Skeletal muscle cell (primary cell): ENCODE data around the gene LKAAEAR1.
"Not testable (repeated sequence)": the region's sequence is repeated elsewhere in the genome, so short reads cannot be mapped to it uniquely, and the experiment has no call there.

Experiments
- DNase-seq: peaks from one replicate; pipeline ENCODE4 v3.0.0-alpha.2; 2010; ENCODE audit warnings: low read depth
- H3K4me3 ChIP-seq: 2 replicates; pipeline ENCODE4 v1.5.1; 2011; ENCODE audit warnings: low read depth, mild to moderate bottlenecking, control low read depth, low read length, moderate library complexity

Gene LKAAEAR1

DNA sequence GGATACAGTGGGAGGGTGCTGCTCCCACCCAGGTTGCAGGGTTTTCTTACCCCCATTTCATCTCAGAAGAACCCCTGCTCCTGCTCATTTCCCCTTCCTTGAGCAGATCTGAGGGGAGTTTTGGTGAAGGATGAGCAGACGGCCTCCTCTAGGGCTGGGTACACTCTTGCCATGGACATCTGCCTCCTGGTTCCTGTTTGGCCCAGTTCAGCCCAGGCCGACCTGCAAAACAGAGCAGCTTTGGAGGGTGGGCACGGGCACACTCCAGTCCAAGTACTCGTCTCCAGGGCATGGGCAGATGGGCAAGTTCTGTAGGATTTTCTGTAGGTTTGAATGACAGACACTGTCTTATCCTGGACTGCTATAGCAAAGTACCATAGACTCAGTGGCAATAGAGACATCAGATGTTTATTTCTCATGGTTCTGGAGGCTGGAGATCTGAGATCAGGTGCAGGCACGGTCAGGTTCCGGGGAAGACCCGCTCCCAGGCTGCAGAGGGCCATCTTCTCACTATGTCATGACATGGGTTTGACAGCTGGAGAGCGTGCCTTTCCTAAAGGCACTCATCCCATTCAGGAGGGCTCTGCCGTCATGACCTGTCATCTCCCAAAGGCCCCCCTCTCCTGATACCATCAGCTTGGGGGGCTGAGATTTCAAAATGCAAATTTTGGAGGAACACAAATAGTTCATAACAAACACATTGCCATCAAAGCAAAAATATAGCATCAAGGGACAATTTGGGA, 16.9 kb upstream of the LKAAEAR1 start:
- H3K4me3 ChIP-seq: no peak overlapping the region
- no peak for DNase-seq

GRCh38 chr20:64100566-64100888, 16.3 kb upstream of the LKAAEAR1 start:
- no peak overlapping the region for H3K4me3 ChIP-seq
- no peak for DNase-seq

DNA sequence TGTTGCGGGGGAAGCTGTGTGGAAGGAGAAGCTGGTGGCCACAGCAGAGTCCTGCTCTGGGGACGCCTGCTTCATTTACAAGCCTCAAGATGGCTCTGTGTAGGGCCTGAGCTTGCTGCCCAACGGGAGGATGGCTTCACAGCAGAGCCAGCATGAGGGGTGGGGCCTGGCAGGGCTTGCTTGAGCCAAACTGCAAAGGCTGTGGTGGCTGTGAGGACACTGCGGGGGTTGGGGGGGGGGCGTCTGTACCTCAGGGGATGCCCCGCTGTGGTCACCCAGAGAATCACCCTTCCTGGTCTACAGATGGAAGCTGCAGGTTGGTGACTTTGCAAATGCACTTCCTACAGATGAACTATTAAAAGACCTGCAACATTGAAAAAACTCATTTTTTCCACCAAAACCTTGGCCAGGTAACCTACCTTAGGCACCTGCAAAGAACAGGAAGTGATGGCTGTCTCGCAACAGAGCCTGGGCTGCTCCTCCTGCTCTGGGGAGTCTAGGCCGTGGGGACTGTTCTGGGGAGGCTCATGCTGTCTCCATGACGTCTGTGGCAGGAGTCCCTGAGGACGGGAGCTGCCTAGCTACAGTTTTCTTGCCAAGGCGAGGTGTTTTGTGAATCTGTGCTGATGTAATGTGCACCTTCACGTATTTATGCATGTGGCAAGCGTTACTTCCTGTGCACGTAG, 15.8 kb upstream of the LKAAEAR1 start:
- H3K4me3 ChIP-seq: no peak overlapping the region
- DNase-seq: no peak

- DNase-seq: no peak
- no peak overlapping the region for H3K4me3 ChIP-seq
These were observed 15.0 kb upstream of the LKAAEAR1 start for GRCh38 chr20:64099086-64099786.

DNA sequence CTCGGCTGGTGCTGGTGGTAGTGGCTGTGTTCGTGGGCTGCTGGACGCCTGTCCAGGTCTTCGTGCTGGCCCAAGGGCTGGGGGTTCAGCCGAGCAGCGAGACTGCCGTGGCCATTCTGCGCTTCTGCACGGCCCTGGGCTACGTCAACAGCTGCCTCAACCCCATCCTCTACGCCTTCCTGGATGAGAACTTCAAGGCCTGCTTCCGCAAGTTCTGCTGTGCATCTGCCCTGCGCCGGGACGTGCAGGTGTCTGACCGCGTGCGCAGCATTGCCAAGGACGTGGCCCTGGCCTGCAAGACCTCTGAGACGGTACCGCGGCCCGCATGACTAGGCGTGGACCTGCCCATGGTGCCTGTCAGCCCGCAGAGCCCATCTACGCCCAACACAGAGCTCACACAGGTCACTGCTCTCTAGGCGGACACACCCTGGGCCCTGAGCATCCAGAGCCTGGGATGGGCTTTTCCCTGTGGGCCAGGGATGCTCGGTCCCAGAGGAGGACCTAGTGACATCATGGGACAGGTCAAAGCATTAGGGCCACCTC, 14.3 kb upstream of the LKAAEAR1 start:
- DNase-seq: no peak
- H3K4me3 ChIP-seq: no peak overlapping the region

DNA sequence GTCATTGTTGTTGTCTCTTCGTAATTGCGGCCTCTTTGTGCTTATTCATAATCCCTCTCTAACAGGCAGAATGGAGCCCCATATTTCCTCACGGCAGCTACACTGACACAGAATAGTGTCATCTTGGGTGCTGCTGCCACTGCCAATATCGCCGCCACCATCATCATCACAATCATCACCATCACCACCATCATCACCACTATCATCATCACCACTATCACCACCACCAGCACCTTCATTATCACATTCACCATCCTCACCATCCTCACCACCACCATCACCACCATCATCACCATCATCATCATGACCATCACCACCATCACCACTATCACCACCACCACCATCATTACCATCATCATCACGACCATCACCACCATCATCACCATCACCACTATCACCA, 12.3 kb upstream of the LKAAEAR1 start:
- no peak for DNase-seq
- no peak overlapping the region for H3K4me3 ChIP-seq

- no peak overlapping the region for H3K4me3 ChIP-seq
- no peak for DNase-seq
These were observed 11.7 kb upstream of the LKAAEAR1 start for GRCh38 chr20:64095927-64096326.

GRCh38 chr20:64095455-64095854, 11.3 kb upstream of the LKAAEAR1 start:
- H3K4me3 ChIP-seq: no peak overlapping the region
- DNase-seq: no peak

DNA sequence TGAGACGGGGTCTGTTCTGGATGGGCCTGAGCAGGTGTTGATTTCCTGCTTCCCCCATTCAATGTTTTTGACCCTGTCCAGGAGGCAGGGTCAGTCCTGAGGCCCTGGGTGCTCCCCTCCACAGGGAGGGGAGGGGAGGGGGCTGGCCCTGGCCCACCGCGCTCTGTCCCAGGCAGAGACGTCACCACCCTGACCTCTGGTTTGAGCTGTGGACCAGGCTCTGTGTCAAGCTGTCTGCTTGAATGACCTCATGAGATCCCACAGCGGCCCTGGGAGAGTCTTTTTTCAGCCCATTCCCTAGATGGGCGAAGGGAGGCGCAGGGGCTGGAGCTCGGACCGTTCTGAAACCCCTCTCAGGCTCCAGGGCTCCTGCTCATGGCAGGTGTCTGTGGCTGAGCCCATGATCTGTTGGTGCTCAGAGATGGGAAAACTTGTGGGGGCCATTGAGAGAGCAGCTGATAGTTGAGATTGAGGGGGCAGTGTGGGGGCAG, 8.9 kb upstream of the LKAAEAR1 start:
- no peak for DNase-seq
- H3K4me3 ChIP-seq: no peak overlapping the region

- no peak for DNase-seq
- no peak overlapping the region for H3K4me3 ChIP-seq
These were observed 8.2 kb upstream of the LKAAEAR1 start for GRCh38 chr20:64092258-64093012.

DNA sequence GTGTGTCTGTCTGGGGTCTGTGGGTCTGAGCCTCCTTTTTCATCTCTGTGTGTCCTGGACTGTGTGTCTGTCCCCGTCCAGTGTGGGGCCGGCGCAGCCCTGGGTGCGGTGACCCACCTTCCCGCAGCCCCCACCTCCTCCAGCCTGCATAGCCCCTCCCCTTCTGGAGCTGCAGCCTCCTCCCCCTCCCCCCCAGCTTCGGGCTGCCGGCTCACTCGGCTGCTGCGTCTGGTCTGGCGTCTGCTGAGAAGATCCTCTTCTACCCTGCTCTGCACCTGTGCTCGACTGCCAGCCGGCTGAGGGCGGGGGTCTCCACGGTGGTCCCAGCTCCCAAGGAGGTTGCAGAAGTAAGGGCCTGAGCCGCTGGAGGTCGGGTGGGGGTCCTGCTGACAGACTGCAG, 7.6 kb upstream of the LKAAEAR1 start:
- H3K4me3 ChIP-seq: no peak overlapping the region
- no peak for DNase-seq

DNA sequence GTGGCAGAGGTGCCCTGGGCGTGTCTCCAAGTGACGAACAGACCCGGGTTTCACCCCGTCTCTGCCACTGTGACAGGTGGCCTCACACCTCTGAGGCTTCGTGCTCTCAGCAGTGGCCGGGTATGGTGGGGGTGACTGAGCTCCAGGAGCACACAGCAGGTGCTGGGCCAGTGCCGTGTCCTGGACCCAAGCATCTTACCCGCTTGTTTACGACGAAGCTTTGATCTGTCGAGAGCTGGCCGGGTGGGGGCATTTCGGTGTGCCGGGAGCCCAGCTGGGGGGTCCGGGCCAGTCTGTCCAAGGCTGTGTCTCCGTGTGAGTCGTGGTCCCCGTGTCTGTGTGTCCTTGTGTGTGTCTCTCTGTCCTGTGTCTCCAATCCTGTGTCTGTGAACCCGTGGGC, 7.1 kb upstream of the LKAAEAR1 start:
- no peak overlapping the region for H3K4me3 ChIP-seq
- DNase-seq: no peak

- no peak for DNase-seq
- no peak overlapping the region for H3K4me3 ChIP-seq
These were observed 6.0 kb upstream of the LKAAEAR1 start for GRCh38 chr20:64090165-64090564.

GRCh38 chr20:64088586-64088985, 4.4 kb upstream of the LKAAEAR1 start:
- DNase-seq, H3K4me3 ChIP-seq: not testable (repeated sequence)

GRCh38 chr20:64087226-64087825, 3.1 kb upstream of the LKAAEAR1 start:
- DNase-seq, H3K4me3 ChIP-seq: not testable (repeated sequence)

- DNase-seq: no peak
- no peak overlapping the region for H3K4me3 ChIP-seq
These were observed 2.6 kb upstream of the LKAAEAR1 start for GRCh38 chr20:64086801-64087200.

DNA sequence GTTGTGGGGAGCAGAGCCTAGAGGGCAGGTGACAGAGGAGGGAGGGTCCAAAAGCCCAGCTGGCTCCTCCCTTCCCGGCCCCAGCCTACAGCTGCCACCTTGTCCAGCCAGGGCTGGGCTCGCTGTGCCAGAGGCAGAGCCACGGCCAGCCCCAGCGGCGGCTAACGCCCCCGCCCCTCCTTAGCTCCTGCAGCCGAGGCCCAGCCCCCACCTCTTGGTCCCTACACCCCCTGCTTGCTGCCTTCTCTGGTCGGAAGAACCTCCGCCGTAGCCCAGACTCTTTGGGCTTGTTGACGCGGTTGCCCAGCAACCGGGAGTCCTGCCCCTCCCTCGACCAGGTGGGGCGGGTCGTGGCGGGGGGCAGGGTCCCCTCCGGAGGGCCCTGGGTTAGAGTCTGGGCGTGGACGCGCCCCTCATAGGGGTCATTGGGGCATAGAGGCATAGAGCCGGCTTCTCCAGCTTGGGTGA, 521 bp upstream of the LKAAEAR1 start:
- DNase-seq: no peak
- H3K4me3 ChIP-seq: no peak overlapping the region

DNA sequence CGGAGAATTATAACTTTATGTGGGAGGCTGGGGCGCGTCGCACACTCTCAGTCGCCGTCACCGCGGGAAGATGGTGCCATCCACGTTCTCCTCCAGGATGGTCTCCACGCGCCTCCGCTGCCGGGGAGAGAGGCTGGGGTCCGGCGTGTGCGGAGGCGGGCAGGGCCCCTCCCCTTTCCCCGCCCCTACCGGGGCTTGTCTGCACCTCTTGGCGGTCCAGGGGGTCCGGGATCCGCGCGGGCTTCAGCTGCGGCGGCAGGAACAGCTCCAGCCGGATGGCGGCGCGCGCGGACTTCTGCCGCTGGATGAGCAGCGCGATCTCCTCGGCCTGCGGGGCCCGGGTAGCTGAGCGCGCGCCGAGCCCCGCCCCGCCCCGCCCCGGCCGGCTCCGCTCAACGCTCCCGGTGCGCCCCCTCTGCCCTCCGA, 807 bp downstream of the LKAAEAR1 start:
- peak overlapping the region; percentile 54 for H3K4me3 ChIP-seq
- DNase-seq: peak; percentile 21

- DNase-seq: no peak
- H3K4me3 ChIP-seq: peak overlapping the region; percentile 54
These were observed 1.3 kb downstream of the LKAAEAR1 start for GRCh38 chr20:64082820-64083377.
